ENCODE data around the gene CISTR.
"Not testable (repeated sequence)": the region's sequence is repeated elsewhere in the genome, so short reads cannot be mapped to it uniquely, and the experiment has no call there.

The CISTR gene

DNA sequence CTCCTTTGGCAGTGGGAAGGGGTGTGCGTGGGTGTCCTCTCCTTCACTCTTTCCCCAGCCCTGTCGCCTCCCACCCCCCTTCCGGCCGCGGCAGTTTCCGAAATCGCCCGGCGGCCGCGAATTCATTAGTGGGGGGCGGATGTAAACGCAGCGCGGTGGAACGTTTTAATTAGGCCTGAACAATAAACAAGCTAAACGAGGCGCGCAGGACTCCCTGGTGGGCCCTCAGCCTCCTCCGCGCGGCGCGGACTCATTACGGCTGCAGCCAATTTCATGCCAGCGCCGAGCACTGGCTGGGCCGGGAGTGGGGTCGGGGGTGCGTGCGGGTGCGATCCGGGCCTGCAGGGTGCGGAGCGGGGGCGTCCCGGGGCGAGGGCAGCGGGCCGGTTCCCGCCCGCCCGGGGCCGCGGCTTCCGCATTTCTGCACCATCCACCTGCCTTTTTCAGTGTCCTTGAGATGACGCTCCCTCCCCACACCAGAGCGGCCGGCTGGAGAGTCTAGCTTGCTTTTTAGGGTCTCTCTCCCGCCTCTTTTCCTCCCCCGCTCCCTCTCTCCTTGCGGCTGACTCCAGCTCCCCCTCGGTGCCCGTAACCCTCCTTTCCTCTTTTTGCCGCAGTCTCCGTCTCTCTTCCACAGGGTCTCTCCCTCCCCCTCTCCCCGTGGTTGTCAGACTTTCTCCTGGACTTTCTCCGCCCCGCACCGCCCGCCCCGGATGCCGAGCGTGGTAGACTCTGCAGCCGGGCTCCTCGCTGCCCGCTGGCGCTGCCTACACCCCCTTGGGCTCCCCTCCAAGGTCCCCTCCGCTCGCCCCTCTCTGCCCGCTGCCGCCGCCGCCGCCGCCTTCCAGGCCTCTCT is at the start of gene CISTR:
Gene CISTR (minus strand): TSS at position 644 of the 856 bp plus-strand sequence.
- no peak for DNase-seq (ENCODE audit: low spot score)

GRCh38 chr12:53798575-53798974 is 46.8 kb upstream of the CISTR start:
- peak; percentile 98 for DNase-seq (ENCODE audit: low spot score)

DNA sequence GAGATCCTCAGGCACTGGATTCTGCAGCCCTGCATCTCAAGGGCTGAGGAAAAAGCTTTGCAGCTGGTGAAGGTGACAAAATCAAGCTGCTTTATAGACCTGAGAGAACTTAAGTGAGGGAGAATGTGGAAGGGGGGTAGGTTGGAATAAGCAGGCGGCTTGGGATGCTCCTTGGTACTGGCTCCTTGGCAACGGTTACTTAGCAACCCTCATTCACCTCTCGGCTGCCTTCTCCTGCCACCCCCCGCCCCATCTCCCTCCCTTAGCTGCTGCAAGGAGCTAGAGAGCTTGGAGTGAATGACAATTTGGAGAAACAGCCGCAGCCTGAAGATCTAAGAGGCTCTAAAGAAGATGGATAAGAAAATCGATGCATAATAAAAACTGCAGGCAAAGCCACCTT is 44.1 kb upstream of the CISTR start:
- DNase-seq (ENCODE audit: low spot score), result no peak

GRCh38 chr12:53793221-53793620 is 41.4 kb upstream of the CISTR start:
- DNase-seq (ENCODE audit: low spot score), result no peak

DNA sequence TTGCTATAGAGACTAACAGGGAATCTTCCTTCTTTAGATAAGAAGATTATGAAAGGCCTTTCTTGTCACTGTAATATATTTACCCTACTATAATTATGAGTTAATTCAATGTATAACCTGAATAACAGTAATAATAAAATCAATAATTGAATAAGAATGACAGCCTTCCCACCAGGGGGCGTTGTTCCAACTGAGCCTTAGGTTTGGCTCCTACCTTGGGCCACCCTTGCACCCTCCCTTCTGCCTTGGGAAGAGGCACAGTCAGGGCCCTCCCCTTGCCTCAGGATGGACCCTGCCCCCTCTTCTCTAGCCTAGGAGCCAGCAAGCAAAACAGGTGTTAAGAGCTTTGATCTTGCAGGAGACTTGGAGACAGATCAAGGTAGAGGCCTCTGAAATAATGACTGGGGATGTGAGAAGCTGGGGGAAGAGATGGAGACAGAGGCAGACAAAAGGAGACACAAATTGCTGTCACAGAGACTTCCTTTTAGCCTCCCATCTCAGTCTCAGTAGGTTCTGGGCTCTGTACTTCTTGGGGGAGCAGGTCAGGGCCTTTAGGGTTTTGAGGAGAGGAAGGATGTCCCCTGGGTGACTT is 40.1 kb upstream of the CISTR start:
- no peak for DNase-seq (ENCODE audit: low spot score)

- no peak for DNase-seq (ENCODE audit: low spot score)
These were observed 37.8 kb upstream of the CISTR start for GRCh38 chr12:53789570-53789969.

DNA sequence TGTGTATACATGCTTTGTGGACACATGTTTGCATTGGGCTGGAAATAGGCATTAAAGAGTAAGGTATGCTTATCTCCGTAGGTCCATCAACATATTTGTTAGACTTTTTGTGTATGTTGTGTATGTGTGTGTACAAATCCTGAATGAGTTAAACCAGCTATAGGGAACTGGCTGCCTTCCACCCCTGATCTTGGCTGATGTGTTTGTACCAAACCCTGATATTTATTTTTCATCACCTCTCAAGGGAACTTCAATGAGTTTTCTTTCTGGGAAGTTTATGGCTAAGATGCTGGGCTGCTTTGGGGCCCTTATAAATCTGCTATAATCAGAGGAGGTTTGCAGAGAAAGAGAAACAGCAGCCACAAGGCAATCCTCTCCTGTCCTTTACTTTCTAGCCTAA is 37.1 kb upstream of the CISTR start:
- DNase-seq (ENCODE audit: low spot score), result no peak

- no peak for DNase-seq (ENCODE audit: low spot score)
These were observed 34.6 kb upstream of the CISTR start for GRCh38 chr12:53786411-53786810.

- no peak for DNase-seq (ENCODE audit: low spot score)
These were observed 33.4 kb upstream of the CISTR start for GRCh38 chr12:53785161-53785560.

- no peak for DNase-seq (ENCODE audit: low spot score)
These were observed 30.4 kb upstream of the CISTR start for GRCh38 chr12:53782093-53782703.

- no peak for DNase-seq (ENCODE audit: low spot score)
These were observed 29.5 kb upstream of the CISTR start for GRCh38 chr12:53781228-53781801.

DNA sequence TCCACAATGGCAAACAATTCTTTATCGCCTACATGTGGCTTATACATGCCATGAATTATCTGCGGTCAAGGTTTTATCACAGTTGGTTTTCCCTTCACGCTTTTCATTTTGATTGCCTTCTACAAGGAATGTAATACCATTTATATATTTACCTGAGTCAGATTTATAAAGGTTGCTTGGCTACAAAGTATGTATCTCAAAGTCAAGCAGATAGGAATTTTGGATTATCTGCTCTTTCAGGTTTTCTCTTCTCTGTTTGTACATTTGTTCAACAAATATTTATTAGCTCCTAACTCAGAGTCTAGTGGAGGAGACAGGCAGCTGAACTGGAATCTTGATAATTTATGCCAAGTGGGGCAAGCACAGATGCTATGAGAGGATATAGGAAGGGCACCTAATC is 28.5 kb upstream of the CISTR start:
- no peak for DNase-seq (ENCODE audit: low spot score)

DNA sequence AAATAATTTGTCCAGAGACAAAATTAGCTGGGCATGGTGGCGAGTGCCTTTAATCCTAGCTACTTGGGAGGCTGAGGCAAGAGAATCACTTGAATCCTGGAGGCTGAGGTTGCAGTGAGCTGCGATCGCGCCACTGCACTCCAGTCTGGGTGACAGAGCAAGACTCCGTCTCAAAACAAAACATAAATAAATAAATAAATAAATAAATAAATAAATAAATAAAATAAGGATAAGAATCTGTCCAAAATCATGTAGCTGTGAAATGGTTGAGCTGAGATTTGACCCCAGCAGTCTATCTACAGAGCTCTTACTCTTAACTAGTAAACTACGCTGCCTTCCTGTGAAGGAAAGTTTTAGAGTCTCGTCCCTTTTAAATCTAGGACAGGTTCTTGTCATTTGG is 27.9 kb upstream of the CISTR start:
- not testable (repeated sequence) for DNase-seq (ENCODE audit: low spot score)

DNA sequence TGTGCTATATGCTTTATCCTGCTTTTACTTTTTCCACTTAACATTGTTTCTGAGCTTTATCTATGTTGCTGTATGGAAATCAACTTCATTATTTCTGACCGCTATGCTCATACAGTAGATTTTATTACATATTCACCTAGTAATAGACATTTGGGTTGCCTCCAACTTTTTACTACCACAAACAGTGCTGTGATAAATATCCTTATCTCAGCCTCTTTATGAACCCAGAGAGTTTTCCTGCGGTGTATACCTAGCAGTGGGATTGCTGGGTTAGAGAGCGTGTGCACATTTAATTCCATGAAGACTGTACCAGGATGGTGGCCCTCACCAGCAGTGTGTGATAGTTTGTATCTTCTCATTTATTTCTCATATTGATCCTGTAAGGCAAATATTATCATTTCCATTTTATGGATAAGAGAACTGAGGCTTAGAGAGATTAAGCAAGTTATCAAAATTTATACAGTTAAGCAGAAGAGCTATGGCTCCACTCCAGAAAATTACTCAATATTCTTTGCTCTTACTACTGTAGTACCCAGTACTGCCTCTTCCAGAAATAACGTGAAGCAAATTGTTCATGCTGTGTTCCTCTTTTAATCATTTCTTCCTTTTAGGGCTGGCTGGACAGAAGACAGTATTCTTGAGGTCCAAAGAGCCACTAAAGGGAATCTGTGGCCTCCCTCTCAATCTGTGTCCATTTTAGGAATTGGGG is 26.3 kb upstream of the CISTR start:
- DNase-seq (ENCODE audit: low spot score), result no peak

DNA sequence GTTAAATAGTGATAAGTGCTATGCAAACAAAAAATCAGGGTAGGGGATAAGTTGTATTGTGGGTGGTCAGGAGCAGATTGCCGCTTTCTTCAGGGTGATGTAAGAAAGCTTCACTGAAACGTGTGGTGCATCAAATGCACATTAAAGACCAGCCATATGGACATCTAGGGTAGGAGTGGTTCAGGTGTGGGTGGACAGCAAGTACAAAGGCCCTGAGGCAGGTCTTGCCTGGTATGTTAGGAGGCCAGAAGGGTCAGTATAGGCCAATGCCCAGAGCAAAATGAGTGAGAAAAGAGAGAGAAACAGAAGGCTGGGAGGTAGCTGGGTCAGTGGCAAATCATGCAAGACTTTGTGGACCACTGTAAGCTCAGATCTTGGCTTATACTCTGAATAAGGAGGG is 25.6 kb upstream of the CISTR start:
- no peak for DNase-seq (ENCODE audit: low spot score)

DNA sequence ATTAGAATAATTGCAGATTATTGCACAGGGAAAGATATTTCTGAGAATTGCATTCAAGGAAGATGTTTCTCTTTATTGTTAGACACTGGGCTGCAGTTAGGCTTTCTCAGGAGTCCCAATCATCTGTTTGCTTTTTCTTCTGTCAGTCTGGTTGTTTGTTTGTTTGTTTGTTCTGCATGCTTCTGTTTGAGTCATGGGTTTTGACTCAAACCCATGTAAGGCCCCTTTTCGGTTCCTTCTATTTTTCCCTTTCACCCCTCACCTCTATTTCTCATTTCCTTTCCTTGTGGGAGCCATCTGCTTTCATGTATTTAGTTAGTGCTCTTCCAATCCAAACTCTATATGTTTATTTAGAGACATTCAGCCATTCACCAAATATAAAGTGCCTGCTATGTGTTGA is 25.1 kb upstream of the CISTR start:
- no peak for DNase-seq (ENCODE audit: low spot score)

- DNase-seq (ENCODE audit: low spot score), result no peak
These were observed 23.8 kb upstream of the CISTR start for GRCh38 chr12:53775478-53776145.

- peak; percentile 81 for DNase-seq (ENCODE audit: low spot score)
These were observed 18.5 kb upstream of the CISTR start for GRCh38 chr12:53770281-53770680.

DNA sequence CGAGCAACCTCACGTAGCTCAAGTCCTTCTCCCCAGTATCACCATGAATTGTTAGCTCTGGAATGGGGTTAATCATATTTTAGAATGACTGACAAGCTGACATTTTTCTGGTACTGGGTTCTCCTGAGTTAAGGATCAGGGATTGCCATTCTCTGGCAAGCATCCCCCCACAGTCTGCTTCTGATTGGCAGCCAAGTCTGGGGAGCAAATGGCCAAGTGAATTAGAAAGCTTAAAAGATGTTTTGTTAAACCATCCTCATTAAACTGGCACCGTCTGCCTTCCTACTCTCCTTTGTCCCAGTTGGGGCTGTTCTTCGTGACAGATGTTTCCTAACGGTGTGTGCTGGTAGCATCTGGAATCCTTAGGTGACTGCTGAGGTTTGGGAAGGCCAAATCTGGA is 17.2 kb upstream of the CISTR start:
- DNase-seq (ENCODE audit: low spot score), result no peak

GRCh38 chr12:53766881-53767280 is 15.1 kb upstream of the CISTR start:
- no peak for DNase-seq (ENCODE audit: low spot score)

- DNase-seq (ENCODE audit: low spot score), result no peak
These were observed 14.1 kb upstream of the CISTR start for GRCh38 chr12:53765891-53766290.

GRCh38 chr12:53764615-53765014 is 12.8 kb upstream of the CISTR start:
- DNase-seq (ENCODE audit: low spot score), result no peak
